ENCODE measurements around the gene FBLN2. TPM values are rescaled to one million over a fixed set of nuclear protein-coding genes. Genes with fewer than 3 reads are reported as not detected.

FBLN2 gene
- polyA plus RNA-seq, 2 of the 4 experiments (the other 2 are of a cell fraction): 1.1 to 2.7 TPM

- CTCF ChIA-PET: interaction anchor here (0.6 to 36.5 kb wide), 8 partner anchors 11 to 560 kb away, joined by 3 to 1096 read pairs (median 104); partner anchors contain the start of genes HDAC11 and WNT7A
- H3K4me1 ChIP-seq: peaks cover 7% of the 10 kb centered on the region; the same call in 1 of the 3 replicates
- H3K27ac ChIP-seq: no peak overlapping the region
- no peak for ATAC-seq
- no peaks in the 10 kb centered on the region for H3K9me3 ChIP-seq
- POLR2A ChIA-PET: no interaction called here
- TF ChIP-seq HES2 (IDR thresholded peaks at IDR 0.05) (no peak), HOXB5 (CRISPR knock-in tag; IDR thresholded peaks at IDR 0.05) (no peak), TFCP2L1 (CRISPR knock-in tag; IDR thresholded peaks at IDR 0.05) (no peak), FOSL2 (IDR thresholded peaks at IDR 0.05) (no peak), FOSL2 (CRISPR knock-in tag; IDR thresholded peaks at IDR 0.05) (no peak), POLR2A (IDR thresholded peaks at IDR 0.05; ENCODE audit: low read length) (no peak), RAD21 (conservative IDR thresholded peaks at IDR 0.05 in 1 of 2, IDR thresholded peaks at IDR 0.05 in 1 of 2) (no peak), SREBF2 (IDR thresholded peaks at IDR 0.05) (no peak), JUNB (IDR thresholded peaks at IDR 0.05) (no peak)
- FAIRE-seq: no peak
- H3K4me3 ChIP-seq: no peak overlapping the region
- DNase-seq (ENCODE audit: low read depth in 1 of 2, low spot score in 1 of 2): no peak
- no peak overlapping the region for H3K4me2 ChIP-seq
- WGBS (ENCODE audit: missing lambda C conversion rate): 52% methylated on average over 3 of the region's 4 CpGs
Observed at GRCh38 chr3:13652728-13653127, 103.8 kb downstream of the FBLN2 start.

- no peak overlapping the region for H3K4me3 ChIP-seq
- TF ChIP-seq FOSB (CRISPR knock-in tag; IDR thresholded peaks at IDR 0.05): no peak
- no peak for TF ChIP-seq USF2 (IDR thresholded peaks at IDR 0.05)
- no peak for TF ChIP-seq TFCP2L1 (CRISPR knock-in tag; IDR thresholded peaks at IDR 0.05)
- TF ChIP-seq HEYL (CRISPR knock-in tag; IDR thresholded peaks at IDR 0.05): no peak
- TF ChIP-seq ESRRA (IDR thresholded peaks at IDR 0.05; ENCODE audit: borderline replicate concordance, low read length): no peak
- TF ChIP-seq EHMT2 (IDR thresholded peaks at IDR 0.05; ENCODE audit: low read depth): no peak
- no peak for TF ChIP-seq NFE2L2 (conservative IDR thresholded peaks at IDR 0.05; ENCODE audit: low read length)
- no peak for TF ChIP-seq ZC3H11A (IDR thresholded peaks at IDR 0.05)
- no peak for TF ChIP-seq ZFP36 (IDR thresholded peaks at IDR 0.05; ENCODE audit: borderline replicate concordance, partially characterized antibody)
- no peak for TF ChIP-seq MAZ (IDR thresholded peaks at IDR 0.05; ENCODE audit: borderline replicate concordance, low read depth, low read length)
- TF ChIP-seq PBX3 (IDR thresholded peaks at IDR 0.05): no peak
- no peak for TF ChIP-seq CEBPB (IDR thresholded peaks at IDR 0.05)
- no peak for TF ChIP-seq ZNF302 (CRISPR knock-in tag; IDR thresholded peaks at IDR 0.05)
- TF ChIP-seq MAX (IDR thresholded peaks at IDR 0.05): no peak
- no peak overlapping the region for H3K4me2 ChIP-seq
- ATAC-seq (no peak), DNase-seq (ENCODE audit: low read depth in 1 of 2, low spot score in 1 of 2) (no peak), FAIRE-seq (no peak)
- ChIA-PET POLR2A (no interaction called here), CTCF (interaction anchor here (1.1 to 36.5 kb wide), 7 partner anchors 16 to 561 kb away, joined by 3 to 1096 read pairs (median 124); partner anchors contain the start of genes HDAC11 and WNT7A)
- H3K9me3 ChIP-seq: no peaks in the 10 kb centered on the region
- WGBS (ENCODE audit: missing lambda C conversion rate): 85% methylated on average over 20 of the region's 20 CpGs
- peaks cover 4% of the 10 kb centered on the region; the same call in 1 of the 3 replicates for H3K4me1 ChIP-seq
- H3K27ac ChIP-seq: no peak overlapping the region
Observed at GRCh38 chr3:13653631-13654279, 104.8 kb downstream of the FBLN2 start.

All from A549 (cell line).